Activated T-cell treated with anti-CD3 and anti-CD28 coated beads for 4 hours (primary cell): ENCODE results near the gene BGLAP.

Source experiments
- DNase-seq: peaks from one replicate; pipeline ENCODE4 v3.0.0-alpha.2; 2020

BGLAP gene

GRCh38 chr1:156260896-156261295, 18.9 kb downstream of the BGLAP start:
- no peak for DNase-seq

DNA sequence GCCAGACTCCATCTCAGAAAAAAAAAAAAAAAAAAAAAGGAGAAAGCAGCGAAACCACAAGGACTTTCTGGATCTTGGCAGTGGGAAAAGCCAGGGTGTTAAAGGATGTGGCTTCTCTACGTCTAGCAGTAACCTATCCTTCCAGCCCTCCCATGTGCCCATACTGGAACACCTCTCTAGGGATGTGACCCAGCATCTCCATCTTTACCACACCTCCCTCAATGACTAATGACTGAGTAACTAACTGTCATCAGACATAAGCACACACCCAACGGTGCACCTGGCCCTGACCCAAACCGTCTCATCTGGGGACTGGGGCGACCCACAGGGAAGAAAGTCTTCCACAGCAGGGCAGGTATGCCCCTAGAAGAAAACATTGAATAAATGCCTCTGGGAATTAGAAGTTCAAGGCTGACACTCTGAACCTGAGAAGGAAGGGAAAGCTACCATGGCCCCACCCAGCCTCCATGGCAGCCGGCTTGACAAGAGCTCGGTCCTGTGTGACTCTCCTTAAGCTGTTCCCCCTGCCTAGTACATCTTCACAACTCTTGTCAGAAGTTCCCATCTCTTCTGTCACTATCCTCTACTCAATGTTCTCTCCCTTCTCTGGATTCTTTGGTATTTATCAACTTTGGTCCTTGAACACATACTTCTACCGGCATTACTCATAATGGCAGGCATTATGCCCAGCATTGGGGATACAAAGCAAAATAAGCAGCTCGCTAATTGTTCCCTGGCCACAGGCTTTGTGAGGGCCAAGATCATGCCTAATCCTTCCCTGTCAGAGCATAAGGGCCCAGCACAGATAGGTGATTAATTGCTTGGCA, 20.7 kb downstream of the BGLAP start:
- DNase-seq = no peak

GRCh38 chr1:156263288-156263655, 21.3 kb downstream of the BGLAP start:
- DNase-seq = no peak

DNA sequence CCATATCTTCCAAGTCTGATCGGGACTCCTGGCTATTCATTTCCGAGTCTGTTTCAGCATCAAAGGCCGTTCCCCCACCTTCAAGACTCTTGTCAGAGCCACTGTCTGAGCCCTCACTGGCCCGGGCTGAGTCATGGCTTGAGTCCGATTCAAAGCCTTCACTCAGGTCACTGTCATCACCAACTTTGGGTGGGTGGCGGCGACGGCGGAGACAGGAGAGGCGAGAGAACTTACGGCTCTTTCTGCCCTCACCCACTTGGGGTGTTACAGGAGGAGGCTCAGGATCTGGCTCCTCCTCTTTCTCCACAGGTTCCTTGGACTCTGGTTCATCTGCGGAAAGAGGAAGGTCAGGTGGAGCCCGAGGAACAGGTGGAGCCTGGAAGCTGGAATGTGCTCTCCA, 24.1 kb downstream of the BGLAP start:
- DNase-seq = no peak

DNA sequence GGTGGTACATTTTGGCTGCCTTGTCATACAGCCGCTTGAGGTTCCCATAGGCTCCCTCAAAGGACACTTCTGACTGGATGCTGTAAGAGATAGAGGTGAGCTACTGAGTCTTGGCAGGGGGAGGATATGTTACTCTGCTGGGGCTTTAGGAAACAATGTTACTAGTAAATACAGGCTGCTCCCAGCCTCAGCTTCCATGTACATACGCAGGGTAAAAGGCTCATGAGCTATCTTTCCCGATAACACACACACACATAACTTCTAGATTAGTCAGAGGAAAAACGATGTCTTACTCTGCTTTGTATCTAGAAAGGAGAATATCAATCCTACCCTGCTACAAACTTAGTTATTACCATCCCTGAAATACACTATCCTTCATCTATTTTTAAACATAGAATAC, 26.4 kb downstream of the BGLAP start:
- DNase-seq = no peak

GRCh38 chr1:156270314-156270713, 28.3 kb downstream of the BGLAP start:
- DNase-seq = no peak

DNA sequence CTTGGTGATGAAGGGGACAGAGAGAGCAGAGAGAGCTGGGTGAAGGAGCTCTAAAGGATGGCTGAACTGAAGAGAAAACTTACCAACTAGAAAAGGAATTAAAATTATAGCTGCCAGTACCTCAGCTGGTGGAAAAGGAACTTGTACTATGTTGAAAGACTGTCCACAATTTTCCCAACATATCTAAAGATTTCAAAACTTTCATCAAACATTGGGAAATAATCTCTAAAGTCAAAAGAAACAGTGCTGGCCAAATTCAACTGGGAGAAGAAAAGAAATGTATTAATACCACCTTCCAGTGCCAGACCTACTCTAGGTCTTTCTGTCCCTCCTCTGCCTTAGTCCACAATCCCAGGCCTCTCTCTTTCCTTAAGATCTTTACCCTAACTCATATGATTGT, 34.5 kb downstream of the BGLAP start:
- no peak for DNase-seq

DNA sequence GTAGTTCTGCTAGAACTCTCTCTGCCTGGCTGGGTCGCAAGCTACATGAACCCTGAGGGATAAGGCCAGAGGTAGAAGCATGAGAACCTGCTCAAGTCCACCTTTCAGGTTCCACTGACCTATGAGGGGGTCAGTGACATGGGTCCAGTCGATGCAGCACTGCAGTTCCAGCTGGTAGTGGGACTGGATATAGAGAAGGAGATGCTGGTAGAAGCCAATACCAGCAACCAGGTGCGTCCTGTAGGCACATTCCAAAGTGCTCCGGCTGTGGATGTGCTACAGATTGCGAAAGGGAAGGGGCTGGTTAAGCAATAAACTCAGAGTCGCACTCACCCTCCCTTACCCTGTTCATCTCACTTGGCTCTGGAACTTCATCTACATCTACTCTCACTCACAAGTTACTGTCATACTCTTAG, 35.0 kb downstream of the BGLAP start:
- no peak for DNase-seq

DNA sequence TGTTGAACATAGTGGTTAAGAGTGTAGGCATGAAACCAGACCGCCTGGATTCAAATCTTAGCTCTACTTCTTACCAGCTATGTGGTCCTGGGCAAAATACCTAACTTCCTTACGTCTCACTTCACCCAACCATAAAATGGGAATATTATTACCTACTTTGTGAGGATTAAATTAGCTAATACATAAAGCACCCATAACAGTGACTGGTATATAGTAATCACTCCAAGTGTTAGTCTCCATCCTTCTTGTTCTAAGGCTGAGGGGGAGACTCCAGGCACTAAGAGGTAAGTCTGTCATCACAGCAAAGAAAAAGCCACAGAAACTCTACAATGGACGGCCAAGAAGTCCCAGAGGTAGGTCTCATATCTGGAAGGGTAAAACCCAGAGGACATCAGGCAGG, 37.9 kb downstream of the BGLAP start:
- no peak for DNase-seq

DNA sequence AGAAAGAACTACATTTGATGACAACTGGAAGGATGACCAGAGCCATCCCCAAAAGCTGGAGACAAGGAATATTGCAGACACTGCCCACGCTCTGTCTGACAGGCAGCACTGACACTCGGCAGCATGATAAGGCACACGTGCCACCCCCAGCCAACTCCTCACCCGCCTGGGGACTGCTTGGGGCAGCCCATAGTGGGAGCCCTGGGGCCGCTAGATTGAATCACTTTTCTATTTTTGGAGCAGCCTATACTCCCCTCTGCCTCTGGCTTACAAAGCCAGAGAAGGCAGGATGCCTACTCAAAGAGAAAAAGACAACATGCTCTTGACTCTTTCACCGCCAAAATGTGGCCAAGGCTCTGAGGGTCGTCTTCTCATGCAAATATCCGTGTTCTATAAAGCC, 39.3 kb downstream of the BGLAP start:
- DNase-seq = peak; percentile 35

DNA sequence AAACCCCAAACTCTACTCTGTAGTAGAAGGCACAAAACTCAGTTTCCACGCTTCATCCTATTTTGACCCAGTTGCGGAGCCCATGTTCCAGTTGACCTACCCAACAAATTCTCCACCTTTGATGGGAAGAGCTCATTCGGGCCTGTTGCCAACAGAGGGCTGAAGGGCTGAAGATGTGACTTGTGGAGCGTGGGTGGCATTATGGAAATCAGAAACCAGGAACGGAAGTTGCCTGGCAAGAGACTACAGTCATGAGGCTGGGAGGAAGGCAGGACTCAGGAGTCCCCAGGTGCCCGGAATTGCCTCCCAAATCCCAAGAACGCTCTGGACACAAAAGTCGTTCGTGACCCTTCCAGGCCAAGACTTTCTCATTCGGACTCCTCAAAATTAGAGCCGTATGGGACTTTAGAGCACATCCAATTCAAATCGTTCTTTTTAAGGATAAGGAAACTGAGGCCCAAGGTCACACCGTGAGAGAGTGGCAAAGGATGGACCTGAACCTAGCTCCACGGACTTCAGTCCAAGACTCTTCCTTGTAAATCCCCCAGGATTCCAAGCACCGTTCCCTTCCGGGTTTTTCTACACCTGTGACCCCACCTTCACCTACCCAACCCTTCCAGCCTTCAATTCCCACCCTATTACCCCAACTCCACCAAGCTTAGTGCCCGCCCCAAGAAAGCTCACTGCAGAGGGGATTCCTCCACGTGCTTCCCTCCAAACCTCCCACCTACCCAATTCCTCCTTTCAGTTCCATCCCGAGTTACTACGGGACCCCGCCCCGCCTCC, 39.9 kb downstream of the BGLAP start:
- DNase-seq = no peak

DNA sequence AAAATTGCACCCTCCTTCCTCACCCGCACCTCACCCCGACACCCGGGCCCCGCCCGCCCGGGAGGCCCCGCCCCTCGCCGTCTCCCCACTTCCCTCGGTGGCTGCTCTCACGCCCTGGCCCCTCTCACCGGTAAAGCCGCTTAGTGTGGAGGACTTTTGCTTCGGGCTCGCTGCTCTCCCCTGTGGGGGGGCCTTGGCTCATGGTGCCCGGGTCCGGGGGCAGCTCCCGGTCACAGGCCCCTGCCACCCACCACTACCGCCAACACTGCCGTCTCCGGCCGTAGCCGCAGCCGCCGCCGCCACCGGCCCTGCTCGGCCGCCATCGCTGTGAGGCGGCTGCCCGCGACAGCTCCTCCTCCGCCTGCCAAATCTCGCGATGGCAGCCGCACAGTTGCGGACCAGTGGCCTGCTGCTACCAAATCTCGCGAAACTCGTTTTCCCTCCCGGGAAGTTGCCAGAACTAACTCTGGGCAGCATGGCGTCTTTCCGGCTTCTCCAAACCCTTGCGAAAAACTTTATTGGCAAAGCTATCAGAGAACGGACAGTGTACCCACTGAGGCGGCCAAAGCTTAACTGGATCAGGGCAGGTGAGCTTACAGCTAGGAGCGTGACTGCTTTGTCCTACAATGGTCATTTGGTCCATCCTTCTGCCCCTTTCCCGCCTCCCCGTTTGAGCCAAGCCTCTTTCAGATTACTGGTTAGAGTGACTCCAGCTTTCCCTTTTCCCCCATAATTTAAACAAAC, 40.7 kb downstream of the BGLAP start, which contains the start of gene SMG5:
TSS of gene SMG5 (minus strand) at position 347 of the 744 bp plus-strand sequence. CDS start at position 202, 145 bp downstream.
- DNase-seq = peak; percentile 92

DNA sequence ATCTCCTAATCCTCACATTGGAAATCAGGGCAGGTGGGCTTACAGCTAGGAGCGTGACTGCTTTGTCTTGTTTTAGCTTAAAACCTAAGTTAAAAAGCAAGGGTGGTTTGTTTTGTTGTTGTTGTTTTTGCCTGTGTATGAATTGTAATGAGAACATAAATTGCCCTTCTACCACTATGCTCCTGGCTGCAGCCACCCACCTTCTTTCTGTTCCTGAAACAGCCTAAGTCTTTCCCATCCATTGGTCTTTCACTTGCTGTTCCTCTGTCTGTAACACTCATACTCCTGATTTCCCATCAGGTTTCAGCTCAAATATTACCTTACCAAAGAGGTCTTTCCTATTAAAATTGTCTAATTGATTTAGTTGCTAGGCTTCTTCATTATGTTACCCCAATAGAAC, 41.5 kb downstream of the BGLAP start:
- no peak for DNase-seq

GRCh38 chr1:156284112-156284511, 42.1 kb downstream of the BGLAP start, which contains the start of gene TMEM79:
Gene TMEM79, plus strand, starts transcription at chr1:156284325. Its CDS starts 902 bp downstream, at chr1:156285227.
- no peak for DNase-seq

DNA sequence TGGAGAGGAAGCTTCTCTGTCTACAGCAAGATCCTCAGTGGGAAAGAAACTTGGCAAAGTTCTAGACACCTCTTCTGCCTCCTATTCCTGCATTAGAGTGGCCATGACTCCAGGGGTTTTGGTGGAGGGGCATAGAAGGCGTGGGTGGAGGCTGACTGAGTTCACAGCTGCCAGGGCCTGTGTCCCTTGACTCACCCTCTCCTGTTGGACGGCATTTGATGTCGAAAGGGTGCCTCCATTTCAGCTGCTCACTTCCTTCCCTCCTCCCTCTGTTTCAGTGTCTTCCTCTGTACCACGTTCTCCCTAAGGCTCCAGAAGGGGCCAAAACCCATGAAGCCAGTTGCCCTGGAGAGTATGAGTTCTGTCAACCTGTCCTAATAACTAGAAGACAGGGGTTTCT, 42.8 kb downstream of the BGLAP start:
- no peak for DNase-seq

GRCh38 chr1:156285437-156285836, 43.5 kb downstream of the BGLAP start:
- DNase-seq = no peak

GRCh38 chr1:156286061-156286460, 44.1 kb downstream of the BGLAP start:
- DNase-seq = no peak

DNA sequence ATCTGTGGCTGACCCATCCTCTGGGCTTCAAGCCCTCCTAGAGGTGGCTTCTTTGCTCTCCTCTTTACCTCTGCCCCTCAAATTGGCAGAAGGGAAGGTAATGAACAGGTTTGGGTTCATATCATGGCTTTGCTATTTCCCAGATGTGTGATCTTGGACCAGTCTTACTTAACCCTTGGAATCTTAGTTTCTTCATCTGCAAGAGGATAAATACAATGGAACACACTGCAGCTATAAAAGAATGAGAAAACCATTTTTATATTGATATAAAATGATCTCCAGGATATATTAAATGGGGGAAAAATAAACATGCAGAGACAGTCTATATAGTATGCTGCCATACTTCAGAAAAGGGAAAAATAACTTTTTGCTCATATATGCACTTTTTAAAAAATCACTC, 47.9 kb downstream of the BGLAP start:
- DNase-seq = no peak

- DNase-seq = no peak
Observed at GRCh38 chr1:156291226-156292061, 49.5 kb downstream of the BGLAP start.
